OCI-LY7 (cell line): ENCODE measurements around the gene DCT.

Source experiments
- CTCF ChIP-seq: fragments of 200-600 bp; sonication (generic); conservative IDR thresholded peaks from 2 replicates; pipeline ENCODE4 v1.5.1; 2014; ENCODE audit warnings: mild to moderate bottlenecking, antibody characterized with exemption, low read length, moderate library complexity, mixed read lengths
- EZH2phosphoT487 ChIP-seq: fragments of 200-600 bp; sonication (generic); IDR thresholded peaks from 2 replicates; pipeline ENCODE4 v1.6.1; 2018; ENCODE audit warnings: low read depth, borderline replicate concordance, mild to moderate bottlenecking, mixed run types, antibody characterized with exemption, low read length, moderate library complexity, mixed read lengths

- TF ChIP-seq CTCF, result no peak
- no peak for TF ChIP-seq EZH2phosphoT487
Measured at GRCh38 chr13:94414708-94415107, 64.8 kb downstream of the DCT start.
